HepG2 (cell line): ENCODE results near the gene ZNF593OS. TPM values are rescaled to one million over a fixed set of nuclear protein-coding genes. Genes with fewer than 3 reads are reported as not detected.

ENCODE experiments used
- ATAC-seq: fragments of 200-7000 bp; cut with Tn5 transposase; 3 replicates; pipeline ENCODE4 v1.9.1; 2020; ENCODE audit warnings: mild to moderate bottlenecking, moderate library complexity
- BruUV-seq: library from RNA; stranded (reverse); fragments of 400-500 nt; replicated peaks from 2 replicates; lab custom pipeline; 2021; lab: Mats Ljungman, UMichigan
- CTCF ChIA-PET: fragments of 300-600 bp; formaldehyde crosslinking; extraction: SDS; loops from one replicate; lab custom pipeline; 2021; ENCODE audit warnings: low total read pairs, inconsistent platforms, low intra/inter-chr PET ratio; lab: Yijun Ruan, JAX
- POLR2A ChIA-PET: fragments of 350-600 bp; sonication (Branson Sonifier 250); formaldehyde crosslinking; loops from one replicate; lab custom pipeline; 2020; ENCODE audit warnings: antibody characterized with exemption, inconsistent platforms; lab: Yijun Ruan, JAX
- DNase-seq: peaks from one replicate; pipeline ENCODE4 v3.0.0-alpha.2; 2015; ENCODE audit warnings: low spot score
- FAIRE-seq: peaks from 3 replicates; lab custom pipeline; 2011; peaks lifted over from hg19 to GRCh38; lab: Jason Lieb, UNC
- H2AFZ ChIP-seq: one replicate; pipeline ENCODE4 v1.6.1; 2011; ENCODE audit warnings: low read length, inconsistent platforms
- H3K27ac ChIP-seq: fragments of 300-600 bp; 3 replicates; pipeline ENCODE4 v1.8.0; 2011; ENCODE audit warnings: mixed run types, mild to moderate bottlenecking, mixed read lengths, low read length, inconsistent platforms; ENCODE audit not compliant: insufficient read depth; ENCODE audit errors: extremely low read length
- H3K27me3 ChIP-seq, 2 experiments: fragments of 200-600 bp in 1 of 2; 2 replicates in 1 of 2; 3 replicates in 1 of 2; pipeline versions ENCODE4 v1.6.0 to v1.8.0; 2011; ENCODE audit warnings: low read length in 2 of 2, mild to moderate bottlenecking in 2 of 2, moderate library complexity in 2 of 2, inconsistent platforms in 1 of 2; ENCODE audit not compliant: insufficient read depth in 2 of 2, control insufficient read depth in 1 of 2
- H3K36me3 ChIP-seq, 2 experiments: fragments of 200-600 bp in 1 of 2; replicated peaks in 1 of 2; 2 replicates in 1 of 2; 3 replicates in 1 of 2; pipeline versions ENCODE4 v1.5.1 to v1.8.0; 2011; ENCODE audit warnings: low read length in 2 of 2, inconsistent platforms in 1 of 2; ENCODE audit not compliant: insufficient read depth in 2 of 2, control insufficient read depth in 1 of 2
- H3K4me1 ChIP-seq: 2 replicates; pipeline ENCODE4 v1.5.1; 2012; ENCODE audit warnings: low read length, inconsistent platforms; ENCODE audit not compliant: insufficient read depth
- H3K4me2 ChIP-seq: 2 replicates; pipeline ENCODE4 v1.6.0; 2011; ENCODE audit warnings: low read depth, low read length, inconsistent platforms
- H3K4me3 ChIP-seq, 3 experiments: fragments of 200-600 bp in 1 of 3; sonication (generic), shearing (Covaris generic) in 1 of 3; replicated peaks in 1 of 3; 2 replicates each; pipeline ENCODE4 v1.5.1; 2011 to 2016; ENCODE audit warnings: low read length in 3 of 3, inconsistent platforms in 2 of 3, low read depth in 2 of 3, mild to moderate bottlenecking in 2 of 3, control low read depth in 1 of 3, mixed read lengths in 1 of 3; ENCODE audit not compliant: insufficient read depth in 1 of 3
- H3K79me2 ChIP-seq: one replicate; pipeline ENCODE4 v1.6.1; 2011; ENCODE audit warnings: low read length, inconsistent platforms; ENCODE audit not compliant: insufficient read depth
- H3K9ac ChIP-seq: 2 replicates; pipeline ENCODE4 v1.6.0; 2011; ENCODE audit warnings: mild to moderate bottlenecking, low read depth, low read length, inconsistent platforms; ENCODE audit not compliant: insufficient read depth
- H3K9me3 ChIP-seq: 2 replicates; pipeline ENCODE4 v1.5.1; 2012; ENCODE audit warnings: mild to moderate bottlenecking, low read length
- H4K20me1 ChIP-seq: 2 replicates; pipeline ENCODE4 v1.6.0; 2011; ENCODE audit warnings: inconsistent platforms, mild to moderate bottlenecking, low read length, moderate library complexity; ENCODE audit not compliant: insufficient read depth
- AHR ChIP-seq: IDR thresholded peaks from 2 replicates; pipeline ENCODE4 v1.6.1; 2018; ENCODE audit warnings: missing genetic modification reagents, missing compliant biosample characterization
- ARHGAP35 ChIP-seq: sonication (generic); formaldehyde crosslinking; IDR thresholded peaks from 2 replicates; pipeline ENCODE4 v1.9.0; 2022; ENCODE audit warnings: mild to moderate bottlenecking, inconsistent platforms, moderate library complexity, missing genetic modification reagents, borderline replicate concordance
- EHMT2 ChIP-seq: fragments of 200-600 bp; sonication (generic); IDR thresholded peaks from 2 replicates; pipeline ENCODE4 v1.7.0; 2017; ENCODE audit warnings: antibody characterized with exemption, low read depth, low read length, borderline replicate concordance
- ELF4 ChIP-seq: sonication (generic); formaldehyde crosslinking; IDR thresholded peaks from 2 replicates; pipeline ENCODE4 v1.5.0; 2020; ENCODE audit warnings: missing genetic modification reagents, mild to moderate bottlenecking, moderate library complexity, borderline replicate concordance
- JUN ChIP-seq: sonication (generic); formaldehyde crosslinking; IDR thresholded peaks from 2 replicates; pipeline ENCODE4 v1.4.0; 2020; ENCODE audit warnings: mild to moderate bottlenecking, missing genetic modification reagents
- KDM1A ChIP-seq: IDR thresholded peaks from 2 replicates; pipeline ENCODE4 v1.6.1; 2016; ENCODE audit warnings: missing compliant biosample characterization
- KDM4B ChIP-seq: sonication (generic); formaldehyde crosslinking; IDR thresholded peaks from 2 replicates; pipeline ENCODE4 v1.4.0; 2020; ENCODE audit warnings: missing genetic modification reagents
- MED8 ChIP-seq: sonication (generic); formaldehyde crosslinking; IDR thresholded peaks from 2 replicates; pipeline ENCODE4 v1.8.1; 2023; ENCODE audit warnings: mild to moderate bottlenecking, missing genetic modification reagents; ENCODE audit not compliant: insufficient replicate concordance
- PHF8 ChIP-seq: sonication (generic); formaldehyde crosslinking; IDR thresholded peaks from 2 replicates; pipeline ENCODE4 v1.5.0; 2020; ENCODE audit warnings: missing genetic modification reagents
- STAT5B ChIP-seq: sonication (generic); formaldehyde crosslinking; IDR thresholded peaks from 2 replicates; pipeline ENCODE4 v1.4.0; 2020; ENCODE audit warnings: missing genetic modification reagents
- ZNF614 ChIP-seq: IDR thresholded peaks from 2 replicates; pipeline ENCODE4 v1.6.1; 2018; ENCODE audit warnings: missing biosample characterization, missing genetic modification reagents, inconsistent platforms, borderline replicate concordance
- ZNF652 ChIP-seq: IDR thresholded peaks from 2 replicates; pipeline ENCODE4 v1.6.1; 2016; ENCODE audit warnings: low read depth, borderline replicate concordance
- WGBS: methylation state at CpG from one replicate; pipeline ENCODE4 v1.1.6; 2017; ENCODE audit warnings: low lambda C conversion rate; 5-methylcytosine and 5-hydroxymethylcytosine counted together
- in situ Hi-C: cut with HindIII; loops from 2 replicates; pipeline ENCODE4 v1.10.0; 2017; ENCODE audit warnings: low pct_unique_long_range_greater_than_20kb; ENCODE audit not compliant: extremely low pct_ligation_motif_present
- intact Hi-C: fragments of 100-400 bp; cut with micrococcal nuclease; formaldehyde crosslinking; loops from one replicate; pipeline ENCODE4 v1.10.0; 2022; ENCODE audit not compliant: unreplicated experiment
- polyA plus RNA-seq, 8 experiments: library from polyadenylated mRNA; depleted of rRNA in 3 of 8; stranded (reverse) in 7 of 8; unstranded in 1 of 8; fragments of >200 nt; fragmentation: Illumina TruSeq in 4 of 8; extraction: Trizol in 4 of 8; gene quantifications; 2 replicates each; pipeline versions ENCODE4 v1.2.1 to v1.2.3, GENCODE V29; 2011 to 2016; ENCODE audit warnings: low read depth in 4 of 8, missing spikeins in 1 of 8, mixed read lengths in 1 of 8; ENCODE audit not compliant: insufficient read depth in 1 of 8
- total RNA-seq, 5 experiments: library from RNA; depleted of rRNA; stranded (reverse); fragments of >200 nt; fragmentation: Illumina TruSeq; extraction: Trizol; gene quantifications; 2 replicates each; pipeline ENCODE4 v1.2.3, GENCODE V29; 2016; ENCODE audit warnings: low read depth in 1 of 5
- TF ChIP-seq, protein P1 (sequence below): sonication (generic); formaldehyde crosslinking; IDR thresholded peaks from 2 replicates; pipeline ENCODE4 v1.5.0; 2020; ENCODE audit warnings: missing genetic modification reagents
- TF ChIP-seq, protein P2 (sequence below): sonication (generic); formaldehyde crosslinking; IDR thresholded peaks from 2 replicates; pipeline ENCODE4 v1.9.0; 2021; ENCODE audit warnings: missing genetic modification reagents, mild to moderate bottlenecking, borderline replicate concordance
- TF ChIP-seq, protein P3 (sequence below): sonication (generic); formaldehyde crosslinking; IDR thresholded peaks from 2 replicates; pipeline ENCODE4 v1.4.0; 2020; ENCODE audit warnings: missing genetic modification reagents, borderline replicate concordance
- TF ChIP-seq, protein P4 (sequence below): sonication (generic); formaldehyde crosslinking; IDR thresholded peaks from 2 replicates; pipeline ENCODE4 v1.5.1; 2020; ENCODE audit warnings: missing genetic modification reagents, mild to moderate bottlenecking, borderline replicate concordance
- TF ChIP-seq, protein P5 (sequence below): sonication (generic); formaldehyde crosslinking; IDR thresholded peaks from 2 replicates; pipeline ENCODE4 v1.4.0; 2020; ENCODE audit warnings: mild to moderate bottlenecking, low read depth, missing genetic modification reagents

ZNF593OS gene
- total and polyA plus RNA-seq, 2 of the 13 experiments (the other 11 are each of a cell fraction or from before 2014, with no cell fraction given) = not detected

DNA sequence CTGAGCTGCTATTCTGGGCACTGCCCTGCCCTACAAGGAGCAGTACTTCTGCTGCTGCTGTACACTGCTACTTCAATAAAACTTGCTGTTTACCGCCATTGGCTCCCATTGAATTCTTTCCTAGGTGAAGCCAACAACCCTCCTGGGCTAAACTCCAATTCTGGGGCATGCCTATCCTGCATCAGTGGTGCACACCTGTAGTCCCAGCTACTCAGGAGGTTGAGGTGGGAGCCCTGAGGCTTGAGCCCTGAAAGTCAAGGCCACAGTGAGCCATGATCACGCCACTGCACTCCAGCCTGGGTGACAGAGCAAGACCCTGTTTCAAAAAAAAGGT lies 38.8 kb downstream of the ZNF593OS start:
- H3K79me2 ChIP-seq = no peaks in the 10 kb centered on the region
- intact Hi-C loops = no loop called here
- H3K4me3 ChIP-seq = no peak overlapping the region
- no peak for FAIRE-seq
- no peaks in the 10 kb centered on the region for H3K27me3 ChIP-seq
- ChIA-PET CTCF (no interaction called here), POLR2A (no interaction called here)
- no peaks in the 10 kb centered on the region for H3K36me3 ChIP-seq
- no TSS peak for BruUV-seq
- no peaks in the 10 kb centered on the region for H4K20me1 ChIP-seq
- H2AFZ ChIP-seq = no peak overlapping the region
- DNase-seq = no peak
- no peak overlapping the region for H3K9ac ChIP-seq
- 60% methylated on average over 2 of the region's 2 CpGs for WGBS
- TF ChIP-seq KDM1A (CRISPR knock-in tag) (no peak), AHR (CRISPR knock-in tag) (no peak), STAT5B (CRISPR knock-in tag) (no peak), EHMT2 (no peak), JUN (CRISPR knock-in tag) (no peak), PHF8 (CRISPR knock-in tag) (no peak), ZNF614 (CRISPR knock-in tag) (no peak), ARHGAP35 (CRISPR knock-in tag) (no peak), ELF4 (CRISPR knock-in tag) (no peak), KDM4B (no peak), MED8 (CRISPR knock-in tag) (no peak), ZNF652 (CRISPR knock-in tag) (no peak)
- TF ChIP-seq, protein P1, sequence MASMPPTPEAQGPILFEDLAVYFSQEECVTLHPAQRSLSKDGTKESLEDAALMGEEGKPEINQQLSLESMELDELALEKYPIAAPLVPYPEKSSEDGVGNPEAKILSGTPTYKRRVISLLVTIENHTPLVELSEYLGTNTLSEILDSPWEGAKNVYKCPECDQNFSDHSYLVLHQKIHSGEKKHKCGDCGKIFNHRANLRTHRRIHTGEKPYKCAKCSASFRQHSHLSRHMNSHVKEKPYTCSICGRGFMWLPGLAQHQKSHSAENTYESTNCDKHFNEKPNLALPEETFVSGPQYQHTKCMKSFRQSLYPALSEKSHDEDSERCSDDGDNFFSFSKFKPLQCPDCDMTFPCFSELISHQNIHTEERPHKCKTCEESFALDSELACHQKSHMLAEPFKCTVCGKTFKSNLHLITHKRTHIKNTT (CRISPR knock-in tag) = no peak
- TF ChIP-seq, protein P2, sequence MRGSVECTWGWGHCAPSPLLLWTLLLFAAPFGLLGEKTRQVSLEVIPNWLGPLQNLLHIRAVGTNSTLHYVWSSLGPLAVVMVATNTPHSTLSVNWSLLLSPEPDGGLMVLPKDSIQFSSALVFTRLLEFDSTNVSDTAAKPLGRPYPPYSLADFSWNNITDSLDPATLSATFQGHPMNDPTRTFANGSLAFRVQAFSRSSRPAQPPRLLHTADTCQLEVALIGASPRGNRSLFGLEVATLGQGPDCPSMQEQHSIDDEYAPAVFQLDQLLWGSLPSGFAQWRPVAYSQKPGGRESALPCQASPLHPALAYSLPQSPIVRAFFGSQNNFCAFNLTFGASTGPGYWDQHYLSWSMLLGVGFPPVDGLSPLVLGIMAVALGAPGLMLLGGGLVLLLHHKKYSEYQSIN = no peak
- TF ChIP-seq, protein P3, sequence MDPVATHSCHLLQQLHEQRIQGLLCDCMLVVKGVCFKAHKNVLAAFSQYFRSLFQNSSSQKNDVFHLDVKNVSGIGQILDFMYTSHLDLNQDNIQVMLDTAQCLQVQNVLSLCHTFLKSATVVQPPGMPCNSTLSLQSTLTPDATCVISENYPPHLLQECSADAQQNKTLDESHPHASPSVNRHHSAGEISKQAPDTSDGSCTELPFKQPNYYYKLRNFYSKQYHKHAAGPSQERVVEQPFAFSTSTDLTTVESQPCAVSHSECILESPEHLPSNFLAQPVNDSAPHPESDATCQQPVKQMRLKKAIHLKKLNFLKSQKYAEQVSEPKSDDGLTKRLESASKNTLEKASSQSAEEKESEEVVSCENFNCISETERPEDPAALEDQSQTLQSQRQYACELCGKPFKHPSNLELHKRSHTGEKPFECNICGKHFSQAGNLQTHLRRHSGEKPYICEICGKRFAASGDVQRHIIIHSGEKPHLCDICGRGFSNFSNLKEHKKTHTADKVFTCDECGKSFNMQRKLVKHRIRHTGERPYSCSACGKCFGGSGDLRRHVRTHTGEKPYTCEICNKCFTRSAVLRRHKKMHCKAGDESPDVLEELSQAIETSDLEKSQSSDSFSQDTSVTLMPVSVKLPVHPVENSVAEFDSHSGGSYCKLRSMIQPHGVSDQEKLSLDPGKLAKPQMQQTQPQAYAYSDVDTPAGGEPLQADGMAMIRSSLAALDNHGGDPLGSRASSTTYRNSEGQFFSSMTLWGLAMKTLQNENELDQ (CRISPR knock-in tag) = no peak
- TF ChIP-seq, protein P4, sequence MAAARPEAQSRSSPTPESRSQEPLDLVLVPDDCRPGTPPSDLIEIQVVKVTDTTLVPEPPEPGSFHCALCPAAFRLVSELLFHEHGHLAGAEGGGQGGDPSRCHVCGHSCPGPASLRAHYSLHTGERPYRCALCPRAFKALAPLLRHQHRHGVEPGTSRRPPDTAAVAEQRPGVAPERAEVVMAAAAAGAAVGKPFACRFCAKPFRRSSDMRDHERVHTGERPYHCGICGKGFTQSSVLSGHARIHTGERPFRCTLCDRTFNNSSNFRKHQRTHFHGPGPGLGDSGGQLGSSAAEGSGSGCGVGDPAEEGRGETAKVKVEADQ (CRISPR knock-in tag) = no peak
- TF ChIP-seq, protein P5, sequence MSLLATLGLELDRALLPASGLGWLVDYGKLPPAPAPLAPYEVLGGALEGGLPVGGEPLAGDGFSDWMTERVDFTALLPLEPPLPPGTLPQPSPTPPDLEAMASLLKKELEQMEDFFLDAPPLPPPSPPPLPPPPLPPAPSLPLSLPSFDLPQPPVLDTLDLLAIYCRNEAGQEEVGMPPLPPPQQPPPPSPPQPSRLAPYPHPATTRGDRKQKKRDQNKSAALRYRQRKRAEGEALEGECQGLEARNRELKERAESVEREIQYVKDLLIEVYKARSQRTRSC (CRISPR knock-in tag) = no peak
- no peak for ATAC-seq
- H3K4me1 ChIP-seq = 0 out of 2 replicates have a peak, but pooled peaks cover 10% of the 10 kb centered on the region
- H3K4me2 ChIP-seq = no peak overlapping the region
- in situ Hi-C loops = no loop called here
- H3K9me3 ChIP-seq = no peaks in the 10 kb centered on the region
- H3K27ac ChIP-seq = no peak overlapping the region
